Suppressor macrophage treated with lipopolysaccharide for 4 hours (primary cell): ENCODE data around the gene SPATC1L.
"Not testable (repeated sequence)": the region's sequence is repeated elsewhere in the genome, so short reads cannot be mapped to it uniquely, and the experiment has no call there.

Source experiments
- DNase-seq: peaks from one replicate; pipeline ENCODE4 v3.0.0-alpha.2; 2020

SPATC1L gene

DNA sequence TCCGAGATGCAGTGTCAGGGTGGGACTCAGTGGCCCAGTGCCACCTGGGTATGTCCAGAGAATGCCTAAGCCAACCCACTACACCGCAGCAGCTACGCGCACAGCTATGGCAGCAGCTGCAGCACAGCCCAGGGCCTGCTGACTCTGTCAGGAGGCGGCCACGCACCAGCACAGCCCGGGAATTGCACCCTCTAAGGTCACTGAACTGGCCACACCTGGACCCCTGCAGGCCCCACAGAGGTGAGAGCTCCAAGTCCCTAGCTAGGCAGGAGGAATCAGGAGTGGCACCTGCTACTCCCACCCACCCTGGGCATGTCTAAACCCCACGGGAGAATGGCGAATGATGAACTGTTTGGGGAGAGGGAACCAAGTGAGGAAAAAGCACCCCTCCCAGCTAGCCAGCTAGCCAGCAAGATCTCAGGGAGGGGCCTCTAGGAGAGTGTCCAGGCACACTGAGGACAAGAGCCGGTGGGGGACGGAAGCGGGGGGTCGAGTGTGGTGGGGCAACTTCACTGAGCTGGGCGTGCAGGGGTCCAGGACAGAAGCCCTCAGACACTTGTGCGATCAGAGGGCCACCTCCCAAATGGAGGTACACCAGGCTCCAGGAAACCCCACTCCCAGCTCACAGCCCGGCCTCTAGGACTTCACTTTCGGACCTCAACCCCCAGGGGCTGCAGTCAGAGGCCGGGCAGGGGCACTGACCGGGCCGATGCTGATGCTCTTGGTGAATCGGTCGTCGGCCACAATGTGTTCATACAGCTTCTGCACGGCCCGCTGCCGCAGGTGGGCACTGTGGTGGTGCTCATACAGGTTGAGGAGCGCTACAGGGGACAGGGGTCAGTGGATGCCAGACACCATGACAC lies 30.4 kb upstream of the SPATC1L start:
- no peak for DNase-seq

DNA sequence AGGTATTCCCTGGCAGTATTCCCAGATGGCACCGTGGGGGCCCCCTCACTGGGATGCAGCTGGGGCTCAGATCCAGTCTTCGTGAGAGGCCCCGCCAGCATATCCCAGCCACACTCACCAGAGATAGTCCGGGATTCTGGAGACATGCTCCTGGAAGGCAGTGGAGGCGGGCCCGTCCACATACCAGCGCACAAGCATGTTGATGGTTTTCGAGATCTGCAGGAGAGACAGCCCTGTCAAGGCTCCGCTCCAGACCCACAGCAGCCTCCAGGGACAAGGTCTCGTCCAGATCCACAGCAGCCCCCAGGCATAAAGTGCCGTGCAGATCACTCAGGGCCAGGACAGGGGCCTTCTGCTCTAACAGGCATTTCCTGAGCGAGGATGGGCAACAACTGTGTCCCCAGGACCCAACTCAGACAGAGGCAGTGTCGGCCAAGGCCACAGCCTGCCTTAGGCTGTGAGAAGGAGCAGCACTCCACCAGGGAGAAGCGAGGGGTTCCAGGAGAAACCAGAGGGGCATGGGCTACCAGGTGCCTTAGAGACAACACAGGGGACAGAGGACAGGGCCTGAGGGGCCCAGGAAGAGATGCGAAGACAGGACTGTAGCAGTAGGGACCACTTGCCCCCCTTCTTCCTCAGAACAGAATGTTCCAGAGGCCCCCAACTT lies 29.5 kb upstream of the SPATC1L start:
- no peak for DNase-seq

- no peak for DNase-seq
Observed at GRCh38 chr21:46212721-46213484, 28.6 kb upstream of the SPATC1L start.

- no peak for DNase-seq
Observed at GRCh38 chr21:46211786-46212720, 27.8 kb upstream of the SPATC1L start.

DNA sequence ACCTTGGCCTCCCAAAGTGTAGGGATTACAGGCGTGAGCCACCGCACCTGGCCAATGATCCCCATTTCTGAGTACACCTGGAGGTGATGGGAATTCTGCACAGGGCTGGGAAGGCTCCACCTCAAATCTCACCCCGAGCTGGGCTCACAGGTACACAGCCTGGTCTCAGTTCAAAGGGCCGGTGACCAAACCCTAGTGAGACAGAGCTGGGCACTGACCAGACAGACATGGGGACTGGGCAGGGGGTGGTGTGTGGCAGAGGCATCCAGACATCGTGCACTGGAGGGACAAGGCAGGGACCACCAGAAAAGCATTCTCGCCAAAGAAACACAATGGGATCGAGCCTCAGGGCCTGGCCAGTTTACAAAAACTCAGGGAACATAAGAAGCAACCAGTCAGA lies 27.1 kb upstream of the SPATC1L start:
- no peak for DNase-seq

- no peak for DNase-seq
Observed at GRCh38 chr21:46210378-46211136, 26.3 kb upstream of the SPATC1L start.

DNA sequence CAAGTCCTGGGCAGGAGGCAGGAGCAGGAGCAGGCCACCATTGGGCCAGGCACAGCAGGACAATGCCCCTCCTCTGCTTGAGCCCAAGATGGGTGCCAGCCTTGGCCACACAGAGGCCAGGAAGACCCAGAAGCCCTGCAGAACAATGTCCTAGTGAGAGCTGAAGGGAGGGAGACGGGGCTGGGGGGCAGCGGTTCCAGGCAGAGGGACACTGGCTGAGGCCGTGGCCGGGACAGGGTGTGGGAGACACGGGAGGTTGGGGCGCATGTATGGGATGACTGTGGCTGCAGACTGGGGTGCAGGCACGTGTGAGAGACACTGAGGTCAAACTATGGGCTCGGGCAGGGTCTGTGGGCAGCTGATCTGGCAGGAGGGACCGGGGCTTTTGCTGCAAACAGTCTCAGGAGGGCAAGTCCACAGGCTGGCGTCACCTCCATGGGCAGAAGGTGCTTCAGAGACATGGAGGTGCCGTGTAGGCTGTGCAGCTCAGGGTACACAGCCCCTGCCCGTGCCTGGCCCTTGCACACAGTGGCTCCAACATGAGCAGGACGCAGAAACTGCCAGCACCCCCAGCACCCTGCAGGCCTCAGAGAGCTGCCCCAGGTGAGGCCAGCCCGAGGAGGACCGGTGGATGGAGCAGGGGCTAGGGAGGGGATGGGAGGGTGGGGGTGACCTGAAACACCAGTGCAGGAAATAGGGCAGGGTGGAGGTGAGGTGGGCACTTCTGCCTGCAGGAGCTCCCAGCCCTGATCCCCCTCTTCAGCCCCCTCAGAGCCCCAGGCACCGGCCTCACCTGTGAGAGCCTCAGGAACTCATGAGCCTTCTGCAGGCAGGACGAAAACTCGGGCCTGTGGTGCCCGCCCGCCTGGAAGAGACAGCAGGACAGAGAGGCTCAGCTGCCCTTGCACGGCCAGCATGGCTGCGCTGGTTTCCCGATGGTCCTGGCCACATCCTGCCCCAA lies 24.8 kb upstream of the SPATC1L start:
- no peak for DNase-seq

GRCh38 chr21:46207920-46208591 lies 23.8 kb upstream of the SPATC1L start:
- no peak for DNase-seq

DNA sequence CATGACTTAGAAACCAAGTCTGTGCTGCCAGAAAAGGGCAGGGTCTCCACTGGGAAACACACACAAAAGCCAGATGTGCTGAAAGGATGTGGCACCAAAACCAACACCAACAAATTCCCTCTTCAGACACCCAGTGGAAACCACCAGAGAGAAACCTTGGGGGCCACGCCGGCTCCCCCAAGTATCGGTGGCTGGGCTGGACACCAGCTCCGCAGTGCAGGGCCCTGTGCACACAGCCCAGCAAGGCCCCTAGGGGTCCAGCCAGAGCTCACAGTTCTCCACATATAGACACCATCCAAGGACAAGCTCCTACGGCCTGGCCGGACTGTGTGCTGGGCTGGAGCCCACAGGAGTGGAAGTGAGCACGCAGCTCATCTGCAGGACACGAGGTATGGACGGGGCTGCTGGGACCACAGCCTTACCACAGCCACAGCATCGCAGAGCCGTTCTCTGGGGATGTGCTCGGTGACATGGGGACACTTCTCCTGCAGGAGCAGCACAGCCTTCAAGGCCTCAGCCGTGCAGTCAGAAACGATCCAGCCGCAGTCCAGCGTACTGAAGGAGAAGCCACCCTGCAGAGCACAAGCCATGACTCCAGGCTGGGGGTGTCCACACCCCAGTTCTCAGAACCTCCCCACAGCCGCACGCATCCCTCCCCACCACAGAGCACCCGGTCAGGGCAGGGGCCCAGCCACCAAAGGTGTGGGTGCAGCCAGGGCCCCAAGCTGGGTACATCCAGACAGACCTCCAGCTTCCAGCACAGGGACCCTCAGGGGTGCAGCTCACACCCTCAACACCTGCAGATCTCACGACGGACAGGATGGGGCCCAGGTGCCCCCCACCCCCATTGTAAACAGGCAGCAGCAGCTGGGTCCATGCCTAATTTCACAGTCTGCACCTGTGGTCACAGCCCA lies 23.0 kb upstream of the SPATC1L start:
- no peak for DNase-seq

GRCh38 chr21:46206163-46207005 lies 22.1 kb upstream of the SPATC1L start:
- DNase-seq = no peak

DNA sequence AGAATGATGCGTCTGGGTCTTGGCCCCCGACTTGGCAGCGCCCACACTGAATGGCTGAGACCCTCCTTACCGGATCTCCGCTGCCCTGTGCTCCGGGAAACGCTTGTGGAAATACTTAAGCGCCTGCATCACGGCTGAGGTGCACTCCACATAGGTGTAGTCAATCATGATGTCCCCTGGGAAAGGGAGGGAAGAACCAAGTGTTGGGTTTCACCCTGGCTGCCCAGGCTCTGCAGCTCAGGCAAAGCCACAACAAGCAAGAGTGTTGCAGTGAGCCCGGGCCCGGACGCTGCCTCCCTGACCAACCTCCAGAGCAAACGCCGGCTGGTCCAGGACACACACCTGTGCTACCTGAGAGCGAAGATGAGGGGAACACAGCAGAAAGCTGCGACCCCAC lies 21.5 kb upstream of the SPATC1L start:
- DNase-seq = no peak

DNA sequence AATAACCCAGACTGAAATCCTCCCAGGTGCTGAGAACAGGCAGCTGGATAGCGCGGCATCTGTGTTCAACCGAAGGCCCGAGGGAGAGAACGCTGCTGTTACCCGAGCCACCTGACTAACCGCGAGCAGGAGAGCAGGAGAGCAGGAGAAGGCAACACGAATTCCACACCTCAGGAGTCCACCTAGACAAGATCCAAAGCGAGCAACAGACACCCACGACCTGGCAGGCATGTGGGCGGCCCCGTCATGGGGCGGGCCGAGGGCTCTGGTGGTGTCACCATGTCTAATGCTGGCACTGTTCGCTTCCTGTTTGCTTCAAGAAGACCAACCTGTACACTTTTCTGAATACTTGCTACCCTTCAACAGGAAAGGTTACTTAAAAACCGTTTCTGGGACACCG lies 20.9 kb upstream of the SPATC1L start:
- no peak for DNase-seq

DNA sequence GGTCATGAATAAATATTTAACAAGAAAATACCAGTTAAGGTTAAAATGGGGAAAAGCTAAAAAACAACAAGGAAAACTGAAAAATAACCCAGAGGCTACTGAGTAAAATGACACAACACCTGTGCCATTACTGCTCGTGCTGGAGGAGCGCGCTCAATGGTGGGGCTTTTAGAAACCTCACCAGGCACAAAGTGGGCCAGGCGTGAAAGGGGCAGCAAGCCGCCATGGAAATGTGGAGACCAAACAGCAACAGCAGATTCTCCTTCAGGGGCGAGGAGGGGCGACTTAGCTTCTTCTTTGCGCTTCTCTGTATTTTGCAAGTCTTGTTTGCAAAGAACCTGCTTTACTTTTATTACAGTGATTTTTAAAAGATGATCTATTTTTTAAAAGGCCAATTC lies 18.9 kb upstream of the SPATC1L start:
- DNase-seq = no peak

- DNase-seq = no peak
Observed at GRCh38 chr21:46202592-46203202, 18.4 kb upstream of the SPATC1L start.

DNA sequence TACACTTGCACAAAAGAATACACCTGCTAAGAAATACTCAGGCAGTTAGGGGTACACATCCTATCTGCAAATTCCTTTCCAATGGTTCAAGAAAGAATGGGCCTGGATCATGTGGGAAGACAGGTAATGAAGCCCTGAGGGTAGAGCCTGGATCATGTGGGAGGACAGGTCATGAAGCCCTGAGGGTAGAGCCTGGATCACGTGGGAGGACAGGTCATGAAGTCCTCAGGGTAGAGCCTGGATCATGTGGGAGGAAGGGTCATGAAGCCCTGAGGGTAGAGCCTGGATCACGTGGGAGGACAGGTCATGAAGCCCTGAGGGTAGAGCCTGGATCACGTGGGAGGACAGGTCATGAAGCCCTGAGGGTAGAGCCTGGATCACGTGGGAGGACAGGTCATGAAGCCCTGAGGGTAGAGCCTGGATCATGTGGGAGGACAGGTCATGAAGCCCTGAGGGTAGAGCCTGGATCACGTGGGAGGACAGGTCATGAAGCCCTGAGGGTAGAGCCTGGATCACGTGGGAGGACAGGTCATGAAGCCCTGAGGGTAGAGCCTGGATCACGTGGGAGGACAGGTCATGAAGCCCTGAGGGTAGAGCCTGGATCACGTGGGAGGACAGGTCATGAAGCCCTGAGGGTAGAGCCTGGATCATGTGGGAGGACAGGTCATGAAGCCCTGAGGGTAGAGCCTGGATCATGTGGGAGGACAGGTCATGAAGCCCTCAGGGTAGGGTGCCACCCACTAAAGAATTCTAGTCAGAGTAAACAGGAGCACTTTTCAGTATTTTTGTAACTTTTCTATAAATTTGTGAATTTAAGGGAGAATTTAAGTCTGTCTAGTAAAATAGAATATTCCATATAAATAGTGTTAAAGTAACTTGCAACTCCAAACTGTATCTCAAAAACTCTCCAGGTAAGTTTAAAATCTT lies 16.9 kb upstream of the SPATC1L start:
- DNase-seq = not testable (repeated sequence)
